Small intestine (tissue), 7 donors: ENCODE measurements around the gene PGM2. TPM values are rescaled to one million over a fixed set of nuclear protein-coding genes. Genes with fewer than 3 reads are reported as not detected.

Experiments
- DNase-seq, 2 donors: peaks; one replicate each; pipeline versions ENCODE4 v3.0.0 to v3.0.0-alpha.2; 2013
- FAIRE-seq: peaks from 2 replicates; lab custom pipeline; 2012; peaks lifted over from hg19 to GRCh38; lab: Jason Lieb, UNC
- H3K27ac ChIP-seq, 3 donors: one replicate each; pipeline ENCODE4 v1.5.1; 2013; ENCODE audit warnings: low read length in 2 of 3, mild to moderate bottlenecking in 2 of 3, control low read depth in 1 of 3, inconsistent platforms in 1 of 3, low read depth in 1 of 3, moderate library complexity in 1 of 3
- H3K27me3 ChIP-seq, 3 donors: one replicate each; pipeline ENCODE4 v1.6.1; 2013; ENCODE audit warnings: low read length in 3 of 3, inconsistent platforms in 1 of 3; ENCODE audit not compliant: control insufficient read depth in 3 of 3, insufficient read depth in 3 of 3
- H3K36me3 ChIP-seq, 3 donors: one replicate each; pipeline ENCODE4 v1.6.1; 2013; ENCODE audit warnings: low read length in 3 of 3, inconsistent platforms in 1 of 3, low read depth in 1 of 3, mild to moderate bottlenecking in 1 of 3, moderate library complexity in 1 of 3; ENCODE audit not compliant: control insufficient read depth in 3 of 3, insufficient read depth in 2 of 3
- H3K4me1 ChIP-seq, 3 donors: one replicate each; pipeline ENCODE4 v1.6.1; 2013; ENCODE audit warnings: low read length in 2 of 3, inconsistent platforms in 1 of 3, low read depth in 1 of 3, mild to moderate bottlenecking in 1 of 3, moderate library complexity in 1 of 3; ENCODE audit not compliant: control insufficient read depth in 3 of 3, insufficient read depth in 2 of 3
- H3K4me3 ChIP-seq, 3 donors: one replicate each; pipeline ENCODE4 v1.5.1; 2013; ENCODE audit warnings: low read length in 3 of 3, control low read depth in 1 of 3, inconsistent platforms in 1 of 3, low read depth in 1 of 3, mild to moderate bottlenecking in 1 of 3, moderate library complexity in 1 of 3
- H3K9me3 ChIP-seq, 2 donors: one replicate each; pipeline ENCODE4 v1.6.1; 2013; ENCODE audit warnings: low read depth in 1 of 2, low read length in 1 of 2; ENCODE audit not compliant: control insufficient read depth in 2 of 2, insufficient read depth in 1 of 2
- WGBS, 3 donors: extraction: QIAGEN DNeasy Blood & Tissue Kit; methylation state at CpG; one replicate each; pipeline ENCODE4 v1.1.7; 2013; 5-methylcytosine and 5-hydroxymethylcytosine counted together
- polyA plus RNA-seq, 4 donors: library from polyadenylated mRNA; stranded (reverse) in 3 of 4; unstranded in 1 of 4; fragments of 200-250 nt in 3 of 4; fragments of 120-200 nt in 1 of 4; gene quantifications; one replicate each; pipeline versions ENCODE4 v1.2.1 to v1.2.3, GENCODE V29; 2013
- donor health status: healthy with polysubstance abuse.
- donor health status: control.
- donor health status: control.
- donor health status: Bipolar disorder and iron deficiency.
- donor health status: healthy.

Gene PGM2
- polyA plus RNA-seq, 4 donors, result 6.3 to 34.0 (median 11.9) TPM

DNA sequence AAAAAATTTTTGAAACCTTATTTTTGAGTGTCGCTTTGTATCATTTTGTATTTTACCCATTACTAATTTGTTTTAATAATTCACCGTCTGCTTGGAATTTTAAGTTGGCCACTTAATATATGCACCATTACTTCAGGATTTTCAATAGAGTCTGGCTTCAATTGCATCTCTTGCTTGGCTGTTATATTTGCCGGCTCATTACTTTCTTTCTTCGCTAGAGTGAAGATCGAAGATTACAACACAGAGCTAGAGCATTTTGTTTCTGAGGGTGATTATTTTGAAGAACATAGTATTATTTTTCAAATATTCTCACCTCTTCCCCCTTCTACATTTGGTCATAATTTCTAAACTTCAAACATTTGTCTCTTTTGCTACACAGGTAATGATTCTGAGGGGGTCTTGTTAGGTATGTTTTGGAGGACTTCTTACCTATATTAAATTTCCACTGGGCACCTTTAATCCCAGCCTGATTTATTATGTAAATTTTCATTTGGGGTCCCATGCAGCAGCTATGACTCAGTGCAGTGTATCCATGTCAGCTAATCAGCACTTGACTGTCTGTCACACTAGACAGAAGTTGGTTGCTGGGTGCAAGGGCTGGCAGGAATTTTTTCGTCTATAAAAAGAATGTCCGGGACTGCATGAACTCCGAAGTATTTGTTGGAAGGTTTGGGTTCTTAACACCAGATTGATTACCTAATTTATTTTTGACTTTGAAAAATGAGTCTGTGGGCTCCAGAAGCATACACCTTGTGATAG, 83.0 kb downstream of the PGM2 start:
- 92 to 95% (median 94%) methylated on average over 8 of the region's 8 CpGs for WGBS, 3 donors
- no peaks in the 10 kb centered on the region for H3K4me1 ChIP-seq
- H3K9me3 ChIP-seq, result no peaks in the 10 kb centered on the region
- no peak for DNase-seq
- no peaks in the 10 kb centered on the region for H3K27me3 ChIP-seq
- FAIRE-seq, result no peak
- no peaks in the 10 kb centered on the region for H3K36me3 ChIP-seq
- no peak overlapping the region for H3K4me3 ChIP-seq
- H3K27ac ChIP-seq, result no peak overlapping the region

DNA sequence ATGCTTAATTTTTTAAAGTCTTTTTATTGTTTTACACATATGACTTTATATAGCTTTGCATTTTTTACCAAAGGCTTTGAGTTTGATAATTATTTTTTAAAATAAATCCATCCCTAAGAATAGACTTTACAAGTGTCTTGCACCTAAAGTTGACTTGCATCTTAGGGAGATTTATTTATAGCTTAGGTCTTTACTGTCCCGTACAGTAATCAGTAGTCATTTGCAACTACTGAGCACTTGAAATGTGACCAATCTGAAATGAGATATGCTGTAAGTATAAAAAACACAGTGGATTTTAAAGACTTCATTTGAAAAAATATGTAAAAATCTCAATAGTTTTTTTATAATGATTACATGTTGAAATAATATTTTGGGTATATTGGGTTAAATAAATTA, 83.6 kb downstream of the PGM2 start:
- no peaks in the 10 kb centered on the region for H3K27me3 ChIP-seq
- H3K4me3 ChIP-seq, result no peak overlapping the region
- H3K36me3 ChIP-seq, result no peaks in the 10 kb centered on the region
- FAIRE-seq (no peak), DNase-seq (no peak)
- no peaks in the 10 kb centered on the region for H3K4me1 ChIP-seq
- no peak overlapping the region for H3K27ac ChIP-seq
- H3K9me3 ChIP-seq, result no peaks in the 10 kb centered on the region
- WGBS, 3 donors, result 89 to 97% (median 92%) methylated on average over 1 of the region's 1 CpG

Other genes with a start within 250 kb of the PGM2 start
- gene RELL1, start 140.3 kb upstream of the PGM2 start, polyA plus RNA-seq, result 10 to 100 TPM in 1 of 4 donors, 1 to 10 TPM in 2, under 1 TPM in 1; 0.89 to 23.1 (median 4.2) TPM
- 100 to 1,000 TPM in 1 of 4 donors, 10 to 100 TPM in 3; 38.3 to 118 (median 41.5) TPM for gene TBC1D1, start 64.4 kb downstream of the PGM2 start, polyA plus RNA-seq
- under 1 TPM in 1 of 4 donors, not detected in 3; 0.09 TPM for gene PTTG2, start 133.7 kb downstream of the PGM2 start, polyA plus RNA-seq